Mucosa of descending colon (tissue), 3 donors: ENCODE measurements around the gene TADA2A. TPM values are rescaled to one million over a fixed set of nuclear protein-coding genes. Genes with fewer than 3 reads are reported as not detected.
"Not testable (repeated sequence)": the region's sequence is repeated elsewhere in the genome, so short reads cannot be mapped to it uniquely, and the experiment has no call there.

Experiments used
- ATAC-seq: fragments of 200-7000 bp; cut with Tn5 transposase; one replicate; pipeline ENCODE4 v1.9.1; 2020; ENCODE audit warnings: mild to moderate bottlenecking, moderate library complexity
- DNase-seq, 3 donors: peaks; one replicate each; pipeline ENCODE4 v3.0.0-alpha.2; 2020
- H3K36me3 ChIP-seq: fragments of 200-600 bp; one replicate; pipeline ENCODE4 v1.8.0; 2021; ENCODE audit warnings: low read depth, mild to moderate bottlenecking
- H3K4me1 ChIP-seq: fragments of 200-600 bp; one replicate; pipeline ENCODE4 v1.8.0; 2021; ENCODE audit warnings: low read depth, mild to moderate bottlenecking
- H3K4me3 ChIP-seq: fragments of 200-600 bp; one replicate; pipeline ENCODE4 v1.8.0; 2021; ENCODE audit warnings: mild to moderate bottlenecking
- H3K9me3 ChIP-seq: fragments of 200-600 bp; one replicate; pipeline ENCODE4 v1.8.0; 2021; ENCODE audit warnings: mild to moderate bottlenecking
- intact Hi-C, 2 donors: fragments of 100-400 bp; cut with DNase I in 1 of 2; cut with micrococcal nuclease in 1 of 2; formaldehyde crosslinking; loops; one replicate each; pipeline versions ENCODE4 v1.11.0 to v1.11.1; 2022; cut with DNase I, micrococcal nuclease
- total RNA-seq, 3 donors: library from RNA; stranded (reverse); fragmentation: NEBNext Ultra II Directional in 2 of 3; extraction: Animal tissue kit (Norgen Biotek cat#: 25700) in 2 of 3; gene quantifications; one replicate each; pipeline versions ENCODE4 v1.2.1 to v1.2.4, GENCODE V29; 2021 to 2023
- TF ChIP-seq, protein P1 (sequence below): fragments of 200-600 bp; IDR thresholded peaks from one replicate; pipeline ENCODE4 v1.8.0; 2022; ENCODE audit warnings: antibody characterized with exemption, mild to moderate bottlenecking
- donor health status: DM: no; HTN: no; CAD: no; lungs with moderate emphysema.
- donor health status: DM: no; HTN: no; CAD: no.
- donor health status: DM: no; HTN: yes; CAD: no.

TADA2A gene
- total RNA-seq, 3 donors from 2014 or later: 22.8 to 29.6 (median 28.0) TPM

DNA sequence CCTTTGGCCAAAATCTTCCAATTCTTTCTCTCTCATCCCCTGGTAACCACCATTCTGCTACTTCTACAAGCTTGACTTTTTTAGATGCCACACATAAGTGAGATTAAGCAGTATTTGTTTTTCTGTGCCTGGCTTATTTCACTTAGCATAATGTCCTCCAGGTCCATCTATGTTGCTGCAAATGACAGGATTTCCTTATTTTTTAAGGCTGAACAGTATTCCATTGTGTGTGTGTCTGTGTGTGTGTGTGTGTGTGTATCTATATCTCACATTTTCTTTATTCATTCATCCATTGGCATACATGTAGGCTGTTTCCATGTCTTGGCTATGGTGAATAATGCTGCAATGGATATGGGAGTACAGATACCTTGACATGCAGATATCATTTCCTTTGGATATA lies 6.2 kb upstream of the TADA2A start:
- Histone ChIP-seq H3K9me3 (no peaks in the 10 kb centered on the region), H3K4me1 (peaks cover 3% of the 10 kb centered on the region), H3K36me3 (no peaks in the 10 kb centered on the region), H3K4me3 (no peak overlapping the region)
- intact Hi-C loops: no loop called here
- ATAC-seq: no peak
- no peak for DNase-seq
- TF ChIP-seq, protein P1, sequence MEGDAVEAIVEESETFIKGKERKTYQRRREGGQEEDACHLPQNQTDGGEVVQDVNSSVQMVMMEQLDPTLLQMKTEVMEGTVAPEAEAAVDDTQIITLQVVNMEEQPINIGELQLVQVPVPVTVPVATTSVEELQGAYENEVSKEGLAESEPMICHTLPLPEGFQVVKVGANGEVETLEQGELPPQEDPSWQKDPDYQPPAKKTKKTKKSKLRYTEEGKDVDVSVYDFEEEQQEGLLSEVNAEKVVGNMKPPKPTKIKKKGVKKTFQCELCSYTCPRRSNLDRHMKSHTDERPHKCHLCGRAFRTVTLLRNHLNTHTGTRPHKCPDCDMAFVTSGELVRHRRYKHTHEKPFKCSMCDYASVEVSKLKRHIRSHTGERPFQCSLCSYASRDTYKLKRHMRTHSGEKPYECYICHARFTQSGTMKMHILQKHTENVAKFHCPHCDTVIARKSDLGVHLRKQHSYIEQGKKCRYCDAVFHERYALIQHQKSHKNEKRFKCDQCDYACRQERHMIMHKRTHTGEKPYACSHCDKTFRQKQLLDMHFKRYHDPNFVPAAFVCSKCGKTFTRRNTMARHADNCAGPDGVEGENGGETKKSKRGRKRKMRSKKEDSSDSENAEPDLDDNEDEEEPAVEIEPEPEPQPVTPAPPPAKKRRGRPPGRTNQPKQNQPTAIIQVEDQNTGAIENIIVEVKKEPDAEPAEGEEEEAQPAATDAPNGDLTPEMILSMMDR: no peak

- ATAC-seq, H3K9me3 ChIP-seq, H3K36me3 ChIP-seq, H3K4me1 ChIP-seq, intact Hi-C loops, H3K4me3 ChIP-seq: not testable (repeated sequence)
- DNase-seq: peak in 1 of 3 donors; percentile 23
Measured at GRCh38 chr17:37405522-37405921, 1.2 kb upstream of the TADA2A start.

- intact Hi-C loops: no loop called here
- ATAC-seq (no peak), DNase-seq (no peak)
- H3K9me3 ChIP-seq: no peaks in the 10 kb centered on the region
- TF ChIP-seq, protein P1: no peak
- H3K36me3 ChIP-seq: no peaks in the 10 kb centered on the region
- H3K4me3 ChIP-seq: peak overlapping the region; percentile 48
- H3K4me1 ChIP-seq: peaks cover 4% of the 10 kb centered on the region
Measured at GRCh38 chr17:37405955-37406634, 591 bp upstream of the TADA2A start.

- ATAC-seq, H3K4me1 ChIP-seq, H3K9me3 ChIP-seq, intact Hi-C loops, H3K4me3 ChIP-seq, H3K36me3 ChIP-seq: not testable (repeated sequence)
- peak in 1 of 3 donors; percentile 17 for DNase-seq
Measured at GRCh38 chr17:37408145-37408479, 1.4 kb downstream of the TADA2A start.

DNA sequence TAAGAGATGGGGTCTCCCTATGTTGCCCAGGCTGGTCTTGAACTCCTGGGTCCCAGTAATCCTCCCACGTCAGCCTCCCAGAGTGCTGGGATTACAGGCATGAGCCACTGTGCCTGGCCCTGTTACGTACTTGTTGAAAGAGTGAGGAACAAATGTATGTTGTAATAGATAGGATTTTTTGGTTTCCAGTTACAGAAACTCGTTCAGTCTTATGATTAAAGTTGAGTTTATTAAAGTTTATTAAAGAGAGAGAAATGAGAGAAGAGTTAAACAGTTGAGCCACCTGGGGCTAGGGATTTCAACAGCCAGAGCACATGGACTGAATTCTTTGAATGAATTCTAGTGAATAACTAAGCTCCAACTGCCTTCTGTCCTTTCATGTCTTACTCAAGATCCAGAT lies 3.7 kb downstream of the TADA2A start:
- Histone ChIP-seq H3K4me1 (peaks cover 3% of the 10 kb centered on the region), H3K36me3 (peaks cover 3% of the 10 kb centered on the region), H3K4me3 (no peak overlapping the region), H3K9me3 (no peaks in the 10 kb centered on the region)
- ATAC-seq (no peak), DNase-seq (no peak)
- intact Hi-C loops: no loop called here
- TF ChIP-seq, protein P1: no peak

DNA sequence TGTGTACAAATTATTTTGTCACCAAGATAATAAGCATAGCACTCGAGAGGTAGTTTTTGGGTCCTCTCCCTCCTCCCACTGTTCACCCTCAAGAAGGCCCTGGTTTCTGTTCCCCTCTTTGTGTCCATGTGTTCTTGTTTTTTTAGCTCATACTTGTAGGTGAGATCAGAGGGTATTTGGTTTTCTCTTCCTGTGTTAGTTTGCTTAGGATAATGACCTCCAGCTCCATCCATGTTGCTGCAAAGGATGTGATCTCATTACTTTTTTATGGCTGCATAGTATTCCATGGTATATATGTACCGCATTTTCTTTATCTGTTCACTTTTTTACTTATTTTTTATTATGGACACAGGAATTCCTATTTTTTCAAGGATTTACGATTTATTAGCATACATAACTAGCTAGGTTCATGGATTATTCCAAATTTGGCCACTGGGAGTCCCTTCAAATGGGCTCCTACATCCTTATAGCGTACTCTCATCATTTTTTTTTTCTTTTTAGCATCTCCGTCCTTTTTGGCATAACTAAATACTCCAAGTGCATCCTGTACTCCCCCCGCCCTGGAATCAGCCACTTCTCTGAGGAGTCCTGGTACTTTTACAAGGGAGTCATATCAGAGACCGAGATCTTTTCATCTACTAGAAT lies 7.3 kb downstream of the TADA2A start:
- Histone ChIP-seq H3K4me1 (no peaks in the 10 kb centered on the region), H3K36me3 (peaks cover 3% of the 10 kb centered on the region), H3K4me3 (no peak overlapping the region), H3K9me3 (no peaks in the 10 kb centered on the region)
- no peak for DNase-seq
- intact Hi-C loops: no loop called here
- TF ChIP-seq, protein P1: no peak
- ATAC-seq: no peak
